GM10847 (cell line): ENCODE results near the gene PROP1.

Source experiments
- POLR2A ChIP-seq: IDR thresholded peaks from 2 replicates; pipeline ENCODE4 v1.6.1; 2011; ENCODE audit not compliant: insufficient read length; ENCODE audit errors: extremely low read depth

The PROP1 gene

GRCh38 chr5:177981296-177982071 is 14.6 kb downstream of the PROP1 start:
- no peak for TF ChIP-seq POLR2A

DNA sequence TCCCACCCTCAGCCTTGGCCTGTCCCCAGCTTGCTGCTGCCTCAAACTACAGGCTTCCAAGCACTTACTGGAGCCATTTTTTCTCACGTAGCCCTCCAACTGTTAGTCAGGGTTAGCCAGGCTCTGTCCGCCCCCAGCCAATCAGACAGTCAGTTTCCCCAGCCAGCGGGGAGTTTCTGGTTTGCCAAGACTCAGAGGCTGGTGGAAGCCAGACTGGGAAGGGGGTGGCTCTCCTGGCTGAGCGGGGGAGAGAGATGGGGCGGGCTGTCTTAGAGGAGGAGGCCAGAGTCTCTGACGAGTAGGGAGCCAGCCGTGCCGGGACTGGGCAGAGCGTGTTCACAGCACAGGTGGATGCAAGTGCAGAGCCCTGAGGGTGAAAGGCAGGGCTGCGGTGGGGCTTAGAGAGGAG is 15.3 kb downstream of the PROP1 start:
- TF ChIP-seq POLR2A, result no peak

DNA sequence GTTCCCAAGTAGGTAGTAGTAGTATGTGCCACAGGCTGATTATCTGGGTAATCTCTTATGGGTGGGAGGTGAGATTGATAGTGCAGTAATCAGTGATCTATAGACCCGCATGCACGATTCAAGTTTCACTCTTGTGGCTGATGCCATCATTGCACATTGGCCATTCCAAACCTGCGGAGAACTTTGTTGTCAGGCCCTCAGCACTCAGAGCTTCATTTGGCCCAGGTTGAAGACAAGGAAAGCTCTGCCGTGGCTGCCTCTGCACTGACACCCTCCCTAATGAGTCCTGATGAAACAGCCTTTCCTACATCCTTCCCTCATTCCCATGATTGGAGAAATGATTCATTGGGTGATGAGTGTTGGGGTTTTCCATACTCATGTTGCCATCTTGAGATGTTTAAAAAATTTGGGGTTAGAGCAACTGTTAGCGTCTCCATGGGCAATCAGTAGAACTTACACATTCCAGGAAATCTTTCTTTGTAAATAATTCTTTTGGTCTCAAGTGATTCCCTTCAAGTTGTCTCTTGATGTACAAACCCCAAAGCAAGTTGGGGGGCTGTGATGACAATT is 22.9 kb downstream of the PROP1 start:
- no peak for TF ChIP-seq POLR2A

DNA sequence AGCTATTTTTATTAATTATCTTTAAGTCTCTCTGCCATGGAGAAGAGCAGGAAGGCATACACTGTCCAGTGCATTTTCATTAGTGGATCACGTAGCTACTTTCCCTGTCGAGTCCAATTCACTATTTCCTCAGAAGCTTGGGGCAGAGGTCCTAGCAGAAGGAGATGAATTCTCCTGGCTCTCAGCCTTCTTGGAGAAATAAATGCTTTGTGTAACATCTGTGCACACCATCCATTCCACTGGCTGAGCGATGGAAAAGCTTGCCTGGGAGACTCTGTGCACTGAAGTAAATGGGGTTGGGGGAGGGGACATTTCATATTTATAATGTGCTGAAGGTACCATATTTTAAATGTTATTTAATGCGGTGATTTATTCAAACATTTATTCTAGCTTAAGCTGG is 23.4 kb downstream of the PROP1 start:
- TF ChIP-seq POLR2A, result no peak

GRCh38 chr5:177968661-177969211 is 27.3 kb downstream of the PROP1 start:
- TF ChIP-seq POLR2A, result no peak

GRCh38 chr5:177967221-177967887 is 28.7 kb downstream of the PROP1 start:
- no peak for TF ChIP-seq POLR2A

DNA sequence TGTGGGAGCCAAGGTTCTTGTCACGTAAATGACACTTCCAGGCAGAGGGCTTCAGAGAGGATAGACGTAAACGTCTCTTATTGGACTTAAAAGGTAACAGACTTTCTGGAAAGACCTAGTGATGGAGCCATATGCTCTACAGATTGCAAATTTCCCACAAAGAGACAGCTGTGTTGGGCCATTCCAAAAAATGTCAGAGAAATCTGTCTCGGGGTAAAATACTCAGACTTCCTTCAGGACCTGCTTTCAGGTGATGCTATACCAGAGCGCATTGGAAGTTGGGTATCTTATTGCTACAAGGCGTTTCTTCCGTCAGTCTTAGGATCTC is 29.2 kb downstream of the PROP1 start:
- TF ChIP-seq POLR2A, result no peak

- no peak for TF ChIP-seq POLR2A
Measured at GRCh38 chr5:177966009-177966838, 29.8 kb downstream of the PROP1 start.

DNA sequence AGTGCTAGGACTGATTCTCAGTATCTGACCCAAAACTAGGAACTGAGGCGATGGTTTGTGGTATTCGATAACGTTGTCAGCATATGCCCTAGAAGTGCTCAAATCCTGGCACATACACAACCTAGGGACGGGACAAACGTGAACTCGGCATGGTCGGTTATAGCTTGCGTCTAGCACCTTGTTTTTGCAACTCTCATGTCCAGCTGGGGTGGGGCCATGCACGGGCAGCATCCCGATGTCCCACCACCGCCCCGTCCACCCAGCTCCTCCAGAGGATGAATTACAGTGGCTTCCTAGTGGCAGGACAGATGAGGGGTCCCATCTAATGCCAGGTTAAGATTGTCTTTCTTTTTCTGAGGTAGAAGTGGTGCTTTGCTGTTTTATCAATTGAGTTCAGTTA is 31.6 kb downstream of the PROP1 start:
- TF ChIP-seq POLR2A, result no peak

GRCh38 chr5:177963966-177964365 is 32.1 kb downstream of the PROP1 start:
- no peak for TF ChIP-seq POLR2A

DNA sequence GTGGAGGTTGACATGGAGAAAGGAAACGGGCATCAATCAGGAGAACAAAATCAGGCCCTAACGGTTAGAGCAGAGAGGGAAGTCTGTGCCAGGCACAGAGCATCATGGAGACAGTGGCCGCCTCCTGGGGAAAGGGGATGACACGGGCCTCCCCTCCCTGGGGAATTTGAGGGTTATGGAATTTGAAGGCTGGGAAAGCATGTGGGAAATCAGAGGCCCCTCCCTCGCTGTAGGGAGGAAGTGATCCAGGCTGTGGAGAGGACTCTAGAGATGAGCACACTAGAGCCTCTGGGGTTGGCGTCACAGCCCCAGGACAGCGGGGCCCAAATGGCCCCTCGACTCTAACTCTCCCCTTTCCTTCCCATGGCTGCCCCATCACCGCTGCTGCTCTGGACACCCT is 36.7 kb downstream of the PROP1 start:
- TF ChIP-seq POLR2A, result no peak

DNA sequence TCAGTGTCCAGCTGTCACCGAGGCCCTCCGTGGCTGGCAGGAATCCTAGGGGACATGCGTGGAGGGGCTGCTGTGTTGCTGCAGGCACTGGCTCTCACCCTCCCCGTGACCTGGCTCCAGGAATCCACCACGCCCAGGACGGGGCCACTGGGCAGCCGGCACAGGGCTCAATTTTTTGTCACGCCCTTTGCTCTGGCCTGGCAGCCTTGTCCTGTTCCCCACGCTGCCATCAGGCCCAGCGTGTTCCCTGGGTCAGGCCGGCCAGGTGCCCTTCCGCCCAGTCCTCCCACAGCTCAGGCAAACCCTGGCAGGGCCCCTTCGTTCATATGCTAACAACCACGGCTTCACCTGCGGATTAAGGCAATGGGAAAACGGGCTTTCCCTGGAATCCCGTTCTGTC is 37.3 kb downstream of the PROP1 start:
- TF ChIP-seq POLR2A, result no peak

- TF ChIP-seq POLR2A, result no peak
Measured at GRCh38 chr5:177957241-177957640, 38.8 kb downstream of the PROP1 start.
